Activated effector memory CD4-positive, alpha-beta T cell treated with Interleukin-2 at 50 U/mL for 16 hours (primary cell): ENCODE data around the gene HNRNPR.
A peak's percentile ranks its signal among the peaks of the same experiment; 100 is the strongest.
"Not testable (repeated sequence)": the region's sequence is repeated elsewhere in the genome, so short reads cannot be mapped to it uniquely, and the experiment has no call there.

ENCODE experiments used
- DNase-seq: peaks from one replicate; pipeline ENCODE4 v3.0.0-alpha.2; 2020

The HNRNPR gene

DNA sequence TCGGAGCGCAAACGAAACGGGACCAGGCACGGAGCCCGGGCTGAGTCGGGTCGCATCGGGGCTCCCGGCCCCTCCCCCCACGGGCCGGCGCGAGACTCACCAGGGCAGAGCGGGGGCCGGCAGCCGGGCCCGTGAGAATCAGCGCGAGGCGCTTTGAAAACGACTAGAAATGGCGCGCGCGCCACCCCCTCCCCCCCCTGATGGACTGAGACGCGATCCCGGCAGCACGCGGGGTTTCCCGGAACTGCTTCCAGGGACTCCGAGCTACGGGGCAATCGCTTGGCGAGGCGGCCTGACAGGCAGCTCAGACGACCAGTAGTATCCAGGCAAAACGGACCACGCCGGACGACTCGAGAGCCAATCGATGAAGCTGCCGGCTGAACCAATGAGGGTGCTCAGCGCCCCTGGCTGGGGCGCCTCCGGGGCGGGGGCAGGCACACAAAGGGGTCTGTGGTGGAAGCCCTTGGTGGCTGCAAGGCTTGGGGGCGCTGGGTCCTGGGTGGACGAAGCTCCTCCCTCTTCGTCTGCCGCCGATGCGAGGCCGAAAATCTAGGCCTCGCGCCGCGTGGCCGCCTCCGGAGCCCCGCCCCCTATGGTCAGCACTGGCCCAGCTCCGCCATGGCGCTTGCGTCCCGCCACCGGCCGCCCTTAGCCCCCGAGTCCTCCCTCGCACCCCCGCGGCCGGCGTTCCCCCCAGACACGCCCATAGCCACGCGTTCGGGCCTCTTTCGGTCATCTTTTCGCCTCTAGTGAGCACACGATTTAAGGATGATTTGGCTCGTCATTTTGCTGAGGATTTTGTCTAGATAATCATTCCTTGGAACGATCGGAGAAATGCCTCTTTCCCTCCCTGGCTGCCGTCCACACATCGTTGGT, at the start of gene HNRNPR:
HNRNPR (minus strand) TSS at position 174 of the 876 bp plus-strand sequence. CDS start 3,276 bp downstream, outside the sequence.
- DNase-seq, result peak; percentile 98

DNA sequence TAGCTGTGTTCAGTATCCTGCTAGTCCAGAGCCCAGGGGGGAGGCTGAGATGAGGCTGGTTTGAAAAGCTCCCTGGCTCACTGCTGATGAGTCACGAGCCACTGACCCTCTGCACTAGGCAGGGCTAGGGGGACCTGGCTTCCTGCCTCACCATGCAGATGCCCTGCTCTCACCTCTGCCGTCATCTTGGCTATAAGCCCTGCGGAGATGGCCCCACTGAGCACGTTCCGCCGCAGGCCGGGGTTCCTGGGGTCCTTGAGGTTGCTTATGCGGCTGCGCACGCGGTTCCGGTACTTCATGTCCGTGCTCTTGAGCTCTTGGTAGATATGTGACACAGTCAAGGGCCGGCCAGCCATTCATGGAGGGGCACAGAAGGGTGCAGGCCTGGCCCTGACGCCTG, 49.6 kb upstream of the HNRNPR start:
- no peak for DNase-seq

DNA sequence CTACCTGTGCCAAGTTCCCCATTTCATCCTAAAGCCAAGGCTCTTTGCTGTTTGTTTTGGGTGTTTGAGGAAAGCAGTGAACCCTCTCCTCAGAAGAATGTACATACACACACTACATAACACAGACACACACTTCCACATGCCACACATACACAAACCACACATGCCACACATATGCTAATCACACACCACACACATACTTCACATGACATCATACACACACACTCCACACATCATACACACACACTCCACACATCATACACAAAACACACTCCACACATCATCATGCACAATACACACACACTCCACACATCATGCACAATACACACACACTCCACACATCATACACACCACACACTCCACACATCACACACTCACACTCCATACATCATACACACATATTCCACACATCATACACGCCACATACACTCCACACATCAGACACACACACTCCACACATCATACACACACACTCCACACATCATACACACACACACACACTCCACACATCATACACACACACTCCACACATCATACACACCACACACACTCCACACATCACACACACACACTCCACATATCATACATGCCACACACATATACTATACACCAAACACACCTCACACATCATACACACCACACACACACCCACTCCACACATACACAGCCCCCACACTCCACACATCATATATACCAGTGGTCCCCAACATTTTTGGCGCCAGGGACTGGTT, 48.2 kb upstream of the HNRNPR start:
- no peak for DNase-seq

DNA sequence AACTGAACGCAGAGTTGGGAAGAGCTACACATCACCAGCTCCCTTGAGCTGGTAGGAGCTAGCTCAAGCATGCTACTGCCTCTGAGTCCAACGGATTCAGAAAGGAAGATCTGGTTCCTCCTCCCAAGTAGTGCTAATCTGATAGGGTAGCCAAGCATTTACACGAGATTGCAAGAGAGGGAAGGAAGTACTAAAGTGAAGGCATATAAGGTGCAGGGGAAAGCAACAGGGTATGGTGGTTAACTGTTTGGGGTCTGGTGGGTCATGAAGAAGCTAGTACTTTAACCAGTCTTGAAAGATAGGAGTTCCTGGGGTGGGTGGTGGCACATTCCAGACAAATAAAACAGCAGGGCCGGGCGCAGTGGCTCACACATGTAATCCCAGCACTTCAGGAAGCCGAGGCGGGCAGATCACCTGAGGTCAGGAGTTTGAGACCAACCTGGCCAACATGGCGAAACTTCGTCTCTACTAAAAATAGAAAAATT, 45.8 kb upstream of the HNRNPR start:
- DNase-seq, result no peak

DNA sequence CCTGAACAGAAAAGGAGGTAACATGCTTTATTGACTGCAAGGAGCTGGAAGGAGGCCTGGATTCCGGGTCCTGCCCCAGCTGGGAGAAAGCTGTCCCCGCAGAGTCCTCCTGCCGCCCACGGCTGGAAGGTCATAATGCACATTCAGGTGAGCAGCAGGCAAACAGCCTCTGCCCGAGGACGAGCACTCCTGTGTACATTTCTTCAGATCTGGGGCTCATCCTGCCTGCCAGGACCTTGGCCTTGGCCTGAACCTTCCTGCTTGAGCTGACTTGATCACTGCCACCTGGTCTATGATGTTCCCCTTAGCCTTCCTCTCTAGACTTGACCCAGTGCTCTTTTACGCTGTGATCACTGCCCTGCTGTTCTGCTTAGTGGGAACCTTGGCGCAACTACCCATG, 43.4 kb upstream of the HNRNPR start:
- DNase-seq, result no peak

DNA sequence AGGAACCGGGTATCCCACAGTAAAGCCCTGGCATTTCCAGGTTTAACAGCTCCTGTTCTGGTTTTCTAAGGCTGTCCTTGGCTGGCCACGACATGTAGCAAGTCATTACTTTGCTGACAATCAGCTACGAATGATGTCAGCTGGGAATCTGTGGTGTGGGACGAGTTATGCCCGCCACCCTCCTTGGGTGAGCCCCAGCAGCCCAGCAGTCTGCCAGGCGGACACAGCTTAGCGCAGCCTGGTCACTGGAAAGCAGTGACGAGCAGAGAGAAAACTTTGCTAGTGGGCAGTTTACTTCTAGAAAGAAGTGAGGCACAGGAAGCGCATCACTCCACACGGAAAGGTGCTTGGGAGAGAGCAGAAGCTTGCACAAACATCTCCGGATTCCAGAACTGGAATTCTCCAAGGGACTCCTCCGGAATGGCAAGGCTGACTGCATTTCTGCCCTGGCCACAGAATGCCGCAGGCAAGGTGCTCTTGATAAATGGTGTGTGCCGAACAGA, 41.1 kb upstream of the HNRNPR start:
- DNase-seq, result no peak

DNA sequence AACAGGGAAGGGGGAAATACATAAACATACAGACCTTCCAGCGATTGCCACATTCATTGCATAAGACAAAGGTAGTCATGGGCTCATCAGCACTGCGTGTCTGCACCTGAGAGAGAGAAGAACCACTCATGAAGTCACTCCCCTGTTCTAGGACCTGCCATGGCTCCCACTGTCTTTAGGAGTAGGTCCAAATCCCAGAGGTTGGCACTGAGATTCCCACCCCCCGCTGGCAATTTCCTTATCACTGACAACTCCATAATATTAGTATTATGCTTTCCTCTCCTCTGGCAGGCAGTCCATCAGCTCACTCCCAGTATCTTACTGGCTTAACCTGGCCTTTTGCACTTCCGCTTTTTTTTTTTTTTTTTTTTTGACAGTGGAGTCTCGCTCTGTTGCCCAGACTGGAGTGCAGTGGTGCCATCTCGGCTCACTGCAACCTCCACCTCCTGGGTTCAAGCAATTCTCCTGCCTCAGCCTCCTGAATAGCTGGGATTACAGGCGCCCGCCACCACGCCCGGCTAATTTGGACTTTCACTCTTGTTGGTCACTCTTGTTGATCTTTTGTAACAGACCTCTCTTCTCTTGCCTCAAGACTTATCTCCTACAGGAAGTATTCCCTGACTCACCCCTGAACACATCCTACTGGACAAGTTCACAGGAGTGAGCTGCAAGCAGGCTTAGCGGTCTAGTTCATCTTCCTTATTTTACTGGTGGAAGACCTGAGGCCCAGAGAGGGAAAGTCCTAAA, 40.4 kb upstream of the HNRNPR start:
- no peak for DNase-seq

DNA sequence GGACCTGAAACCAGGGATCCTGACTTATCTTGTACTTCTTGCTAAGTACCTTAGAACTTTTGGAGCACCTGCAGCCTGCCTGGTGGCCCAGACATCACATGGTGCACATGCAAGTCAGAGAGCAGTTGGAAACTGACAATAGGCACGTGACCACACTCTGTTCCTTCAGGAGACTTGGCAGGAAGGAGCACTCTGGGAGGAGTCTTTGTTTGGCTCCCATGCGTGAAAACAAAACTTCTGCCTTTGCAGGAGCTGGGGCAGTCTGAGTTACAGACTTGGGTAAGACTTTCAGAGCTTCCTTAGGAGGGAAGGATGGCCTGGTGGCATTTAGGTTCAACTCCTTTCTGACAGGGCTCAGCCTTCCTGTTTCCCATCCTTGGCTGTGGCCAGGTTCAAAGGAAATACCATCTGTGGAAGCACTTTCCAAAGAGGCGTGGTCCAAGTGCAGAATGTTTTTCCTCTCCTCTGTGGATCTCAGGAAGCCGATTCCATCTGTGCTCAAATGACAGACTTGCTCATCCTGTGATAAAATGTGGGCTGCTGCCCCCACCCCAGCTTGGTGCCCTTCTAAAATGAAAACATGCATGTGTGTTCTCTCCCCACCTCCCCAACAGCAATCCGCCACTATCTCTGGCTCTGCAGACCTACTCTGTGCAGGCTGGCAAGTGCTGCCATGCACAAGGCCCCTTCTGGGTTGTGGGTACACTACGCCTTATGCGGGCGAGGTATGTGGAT, 39.7 kb upstream of the HNRNPR start:
- DNase-seq, result no peak

DNA sequence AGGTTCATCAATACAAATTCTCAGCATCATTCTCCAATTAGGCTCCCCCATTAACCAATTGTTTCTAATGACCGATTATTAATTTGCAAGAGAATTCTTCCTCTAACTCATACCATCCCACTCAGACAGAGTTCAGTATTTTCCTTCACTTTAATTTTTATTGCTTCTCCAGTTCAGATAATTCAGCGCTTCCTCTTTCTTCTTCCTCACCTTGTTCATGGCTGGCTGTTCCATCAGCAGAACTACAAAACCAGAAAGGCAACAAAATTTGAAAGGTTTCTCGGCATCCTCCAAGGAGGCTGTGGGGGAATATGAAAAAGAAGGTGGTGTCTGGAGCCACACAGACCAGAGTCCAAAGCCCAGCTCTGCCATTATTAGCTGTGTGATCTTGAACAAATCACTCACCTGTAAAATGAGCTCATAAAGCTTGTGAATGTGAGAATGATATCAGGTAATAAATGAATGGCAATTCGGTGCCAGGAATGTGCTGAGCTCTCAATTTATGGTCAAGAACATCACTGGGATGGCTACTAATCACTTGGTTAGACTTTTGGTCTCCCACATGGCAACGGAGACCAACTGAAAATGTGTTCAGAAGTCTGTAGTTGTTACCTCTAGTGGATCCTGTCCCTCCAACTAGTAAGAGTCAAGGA, 37.3 kb upstream of the HNRNPR start:
- DNase-seq, result no peak

DNA sequence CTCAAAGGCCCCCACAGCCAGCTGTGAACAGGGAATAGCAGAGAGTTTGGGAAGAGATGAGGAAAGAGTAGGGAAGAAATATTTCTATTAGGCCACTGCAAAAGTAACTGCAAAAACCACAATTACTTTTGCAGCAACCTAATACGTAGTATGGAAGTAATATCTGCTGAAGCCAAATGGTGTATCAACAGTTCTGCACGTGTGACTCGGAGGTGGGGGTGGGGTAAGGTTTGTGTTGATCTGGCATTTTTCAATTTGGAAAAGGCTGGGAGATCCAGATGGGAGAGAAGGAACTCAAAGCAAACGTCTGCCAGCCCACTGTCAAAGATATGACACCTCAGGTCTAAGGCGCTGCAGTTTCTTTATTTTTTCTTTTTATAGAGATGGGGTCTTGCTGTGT, 36.6 kb upstream of the HNRNPR start:
- DNase-seq, result no peak

DNA sequence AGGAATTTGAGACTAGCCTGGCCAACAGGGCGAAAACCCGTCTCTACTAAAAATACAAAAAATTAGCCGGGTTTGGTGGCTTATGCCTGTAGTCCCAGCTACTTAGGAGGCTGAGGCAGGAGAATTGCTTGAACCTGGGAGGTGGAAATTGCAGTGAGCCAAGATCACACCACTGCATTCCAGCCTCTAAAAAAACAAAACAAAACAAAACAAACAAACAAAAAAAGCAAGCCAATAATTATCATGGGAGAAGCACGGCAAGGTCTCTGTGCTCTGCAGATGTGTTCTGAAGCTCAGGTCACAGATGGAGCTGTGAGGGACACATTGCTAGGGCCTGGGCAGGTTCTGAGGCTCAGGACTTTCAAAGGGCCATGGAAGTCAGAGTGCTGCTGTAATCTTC, 36.2 kb upstream of the HNRNPR start:
- not testable (repeated sequence) for DNase-seq

DNA sequence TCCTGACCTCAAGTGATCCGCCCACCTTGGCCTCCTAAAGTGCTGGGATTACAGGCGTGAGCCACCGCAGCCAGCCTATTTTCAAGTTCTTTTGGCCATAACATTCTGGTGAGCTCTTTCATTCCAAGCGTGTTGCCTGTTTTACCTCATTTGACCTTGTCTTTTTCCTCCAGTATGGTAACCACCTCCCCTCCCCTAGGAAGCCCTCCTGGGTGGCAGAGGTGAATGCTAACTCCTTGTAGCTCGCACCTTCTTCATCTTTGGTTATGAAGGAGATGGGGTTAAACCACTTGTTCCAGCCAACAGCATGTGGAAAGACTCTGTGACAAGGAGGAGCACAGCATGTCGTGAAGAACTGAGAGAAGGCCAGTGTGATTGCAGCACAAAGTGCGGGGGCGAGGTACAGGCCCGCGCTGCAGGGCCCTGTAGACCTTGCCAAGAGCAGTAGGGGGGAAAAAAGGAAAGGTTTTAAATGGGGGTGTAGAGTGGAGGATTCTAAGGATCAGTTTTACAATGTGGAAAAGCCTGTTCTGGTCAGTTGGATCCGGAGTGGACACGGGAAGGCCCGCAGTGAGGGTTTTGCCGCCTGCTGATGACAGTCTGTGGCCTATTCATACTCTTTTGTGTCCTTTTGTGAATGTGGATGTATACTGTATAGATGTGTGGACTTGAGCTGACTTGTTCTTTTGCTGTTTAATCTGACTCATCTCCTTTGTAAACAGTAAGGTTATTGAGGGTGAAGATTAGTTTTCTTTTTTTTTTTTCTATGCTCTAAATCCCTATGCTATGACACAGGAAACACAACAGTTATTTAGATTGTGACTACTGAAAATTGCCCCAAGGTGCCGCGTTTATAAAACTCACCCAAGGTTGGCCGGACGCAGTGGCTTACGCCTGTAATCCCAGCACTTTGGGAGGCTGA, 33.1 kb upstream of the HNRNPR start:
- no peak for DNase-seq

DNA sequence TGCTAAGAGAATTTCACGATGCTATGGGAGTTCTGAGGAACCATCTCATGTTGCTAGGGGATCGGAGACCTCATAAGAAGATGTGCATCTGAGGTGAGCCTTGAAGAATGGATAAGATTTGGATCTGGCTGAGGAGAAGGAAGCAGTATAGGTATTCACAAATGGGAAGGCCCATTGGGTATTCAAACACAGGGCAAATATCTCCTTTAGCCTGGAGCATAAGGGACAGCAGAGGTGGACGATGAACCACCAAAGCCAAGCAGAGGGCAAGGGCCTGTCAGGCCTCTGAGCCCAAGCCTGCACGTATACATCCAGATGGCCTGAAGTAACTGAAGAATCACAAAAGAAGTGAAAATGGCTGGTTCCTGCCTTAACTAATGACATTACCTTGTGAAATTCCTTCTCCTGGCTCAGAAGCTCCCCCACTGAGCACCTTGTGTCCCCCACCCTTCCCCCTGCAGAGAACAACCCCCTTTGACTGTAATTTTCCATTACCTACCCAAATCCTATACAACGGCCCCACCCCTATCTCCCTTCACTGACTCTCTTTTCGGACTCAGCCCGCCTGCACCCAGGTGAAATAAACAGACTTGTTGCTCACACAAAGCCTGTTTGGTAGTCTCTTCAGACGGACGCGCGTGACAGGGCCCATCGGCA, 30.1 kb upstream of the HNRNPR start:
- DNase-seq, result not testable (repeated sequence)

DNA sequence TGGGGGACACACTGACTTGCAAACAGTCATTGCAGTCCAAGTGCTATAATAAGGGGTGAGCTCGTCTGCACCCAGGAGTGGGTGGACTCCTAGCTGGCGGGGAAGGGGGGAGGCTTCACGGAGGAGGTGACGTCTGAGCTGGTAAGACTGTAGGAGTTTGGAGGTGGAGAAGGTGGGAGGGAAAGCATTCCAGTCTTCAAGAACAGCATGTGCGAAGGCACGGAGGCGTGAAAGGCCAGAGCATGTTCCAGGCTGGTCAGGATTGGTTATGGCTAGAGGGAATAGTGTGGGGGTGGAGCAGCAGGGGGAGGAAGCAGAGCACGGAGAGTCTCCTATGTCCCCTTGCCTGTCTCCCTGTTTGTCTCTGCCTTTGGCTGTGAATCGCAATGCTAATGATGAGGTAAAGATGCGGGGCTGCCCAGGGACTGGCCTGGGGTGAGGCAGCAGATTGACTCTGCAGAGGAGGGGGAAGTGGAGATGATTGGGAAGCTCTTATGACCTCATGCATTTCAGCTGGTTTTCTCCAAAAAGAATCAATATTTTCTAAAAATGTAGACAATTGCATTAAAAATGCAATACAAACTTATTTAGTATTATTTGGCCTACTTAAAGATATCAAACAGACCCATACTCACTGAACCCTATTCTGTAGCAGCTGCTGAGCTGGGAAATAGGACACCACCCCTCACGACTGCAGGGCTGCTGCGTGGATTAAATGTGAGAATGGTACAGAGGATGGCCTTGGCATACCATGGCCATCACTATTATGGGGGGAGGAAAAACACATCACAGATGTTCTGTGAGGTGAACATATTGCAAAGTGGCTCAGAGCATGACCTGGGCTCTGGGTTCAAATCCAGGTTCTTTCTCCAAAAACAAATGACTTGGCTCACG, 28.1 kb upstream of the HNRNPR start:
- DNase-seq, result no peak

DNA sequence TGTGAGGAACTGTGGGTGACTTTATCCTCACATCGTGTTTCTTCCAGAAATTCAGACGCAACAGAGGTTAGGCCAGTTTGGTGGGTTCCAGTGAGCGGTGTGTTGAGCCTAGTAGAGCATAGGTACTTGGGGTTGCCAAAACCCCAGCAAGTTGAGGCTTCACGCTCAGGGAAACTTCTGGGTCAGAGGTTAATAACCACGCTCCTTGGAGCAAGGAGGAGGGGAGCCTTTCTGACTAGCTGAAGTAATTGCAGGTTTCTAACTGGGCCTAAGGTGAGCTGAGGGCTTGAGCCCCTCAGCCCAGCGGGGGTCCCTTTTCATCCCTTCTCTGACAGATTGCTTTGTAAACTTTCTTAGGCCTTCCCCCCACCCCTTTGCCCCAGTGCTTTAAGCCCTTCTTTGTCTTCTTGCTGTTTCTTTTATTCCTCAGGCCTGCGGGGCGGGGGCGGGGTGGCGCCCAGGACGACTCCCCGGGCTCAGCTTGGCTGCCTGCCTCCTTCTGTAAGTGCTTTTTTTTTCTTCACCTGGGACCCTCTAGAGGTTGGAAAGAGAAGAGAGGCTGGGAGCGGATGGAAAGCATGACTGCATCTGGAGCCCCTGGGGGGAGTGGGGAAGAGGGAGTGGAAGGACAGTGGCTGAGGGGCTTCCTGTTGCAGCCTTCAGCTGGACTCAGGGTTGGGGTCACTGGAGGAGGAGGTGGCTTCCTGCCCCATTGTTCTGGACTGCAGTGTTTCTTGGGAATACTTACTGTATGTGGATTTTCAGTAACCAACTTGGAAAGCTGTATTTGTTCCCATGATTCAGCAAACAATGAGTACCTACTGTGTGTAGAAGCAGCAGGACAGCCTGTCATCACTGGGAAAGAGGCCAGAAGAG, 26.9 kb upstream of the HNRNPR start:
- DNase-seq, result no peak

DNA sequence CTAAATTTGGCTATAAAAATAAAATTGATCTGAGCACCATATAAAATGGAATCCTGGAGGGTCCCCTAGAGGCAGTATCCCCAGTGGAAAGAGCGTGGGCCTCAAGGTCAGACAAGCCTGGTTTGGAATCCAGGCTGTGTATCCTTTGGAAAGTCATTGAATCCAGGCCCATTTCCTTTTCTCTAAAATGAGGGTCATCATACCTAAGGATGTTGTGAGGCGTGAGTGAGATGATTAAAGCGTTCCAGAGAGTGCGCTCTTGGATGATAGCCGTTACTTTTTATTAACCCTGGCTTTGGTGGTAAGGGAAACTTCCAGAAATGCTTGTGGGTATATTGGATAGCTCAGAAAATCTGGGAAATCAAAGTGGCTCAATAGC, 26.2 kb upstream of the HNRNPR start:
- DNase-seq, result no peak

DNA sequence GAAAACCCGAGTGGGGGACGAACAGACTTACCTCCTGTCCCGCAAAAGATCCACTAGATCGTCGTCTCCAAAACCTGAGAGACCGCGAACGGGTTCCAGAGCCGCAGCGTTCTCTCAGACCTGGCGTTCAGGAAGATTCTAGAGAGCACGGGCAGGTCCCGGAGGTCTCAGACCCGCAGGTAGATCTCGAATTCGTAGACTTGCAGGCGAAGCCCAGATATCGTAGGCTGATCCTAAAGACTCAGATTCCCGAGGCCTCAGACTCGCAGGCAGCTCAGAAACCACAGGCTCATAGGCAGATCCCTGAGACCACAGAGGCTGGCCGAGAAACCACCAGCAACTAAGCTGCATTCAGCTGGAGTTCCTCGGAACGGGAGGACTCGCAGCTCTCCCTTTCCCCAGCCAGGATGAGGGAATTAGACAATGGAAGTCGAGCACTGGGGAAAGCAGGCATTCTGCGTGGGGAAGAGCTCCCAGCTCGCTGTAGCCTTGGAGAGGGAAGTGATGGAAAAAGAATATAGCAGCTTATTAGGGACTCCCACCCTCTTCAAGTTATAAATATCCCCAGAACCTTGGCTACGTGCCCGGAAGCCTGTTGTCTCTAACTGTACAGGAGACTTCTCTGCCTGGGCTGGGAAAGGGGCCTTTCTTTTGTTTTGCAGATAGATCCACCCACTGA, 25.4 kb upstream of the HNRNPR start, which contains the start of gene ZNF436:
ZNF436 (minus strand) TSS at position 502 of the 679 bp plus-strand sequence. CDS start 1,831 bp downstream, outside the sequence.
- DNase-seq, result peak; percentile 5
